Subcutaneous adipose tissue (tissue), 4 donors: ENCODE measurements around the gene BRICD5. TPM values are rescaled to one million over a fixed set of nuclear protein-coding genes. Genes with fewer than 3 reads are reported as not detected.

ENCODE experiments used
- CTCF ChIP-seq: fragments of 450-650 bp; IDR thresholded peaks from one replicate; pipeline ENCODE4 v1.5.1; 2016; ENCODE audit warnings: low read depth, mild to moderate bottlenecking, control low read depth, antibody characterized with exemption, moderate library complexity
- total RNA-seq, 4 donors: library from RNA; depleted of rRNA; stranded (reverse); fragments of >200 nt; gene quantifications; one replicate each; pipeline ENCODE4 v1.1.0, GENCODE V29; 2016

The BRICD5 gene
- total RNA-seq, 4 donors from 2014 or later: 0.66 to 6.0 (median 4.1) TPM

GRCh38 chr16:2166263-2167067 lies 44.2 kb downstream of the BRICD5 start:
- TF ChIP-seq CTCF: no peak

- TF ChIP-seq CTCF: no peak
Measured at GRCh38 chr16:2165861-2166260, 44.8 kb downstream of the BRICD5 start.

GRCh38 chr16:2163211-2163881 lies 47.3 kb downstream of the BRICD5 start:
- TF ChIP-seq CTCF: no peak

- no peak for TF ChIP-seq CTCF
Measured at GRCh38 chr16:2162676-2163118, 48.0 kb downstream of the BRICD5 start.

- TF ChIP-seq CTCF: no peak
Measured at GRCh38 chr16:2161911-2162310, 48.8 kb downstream of the BRICD5 start.

DNA sequence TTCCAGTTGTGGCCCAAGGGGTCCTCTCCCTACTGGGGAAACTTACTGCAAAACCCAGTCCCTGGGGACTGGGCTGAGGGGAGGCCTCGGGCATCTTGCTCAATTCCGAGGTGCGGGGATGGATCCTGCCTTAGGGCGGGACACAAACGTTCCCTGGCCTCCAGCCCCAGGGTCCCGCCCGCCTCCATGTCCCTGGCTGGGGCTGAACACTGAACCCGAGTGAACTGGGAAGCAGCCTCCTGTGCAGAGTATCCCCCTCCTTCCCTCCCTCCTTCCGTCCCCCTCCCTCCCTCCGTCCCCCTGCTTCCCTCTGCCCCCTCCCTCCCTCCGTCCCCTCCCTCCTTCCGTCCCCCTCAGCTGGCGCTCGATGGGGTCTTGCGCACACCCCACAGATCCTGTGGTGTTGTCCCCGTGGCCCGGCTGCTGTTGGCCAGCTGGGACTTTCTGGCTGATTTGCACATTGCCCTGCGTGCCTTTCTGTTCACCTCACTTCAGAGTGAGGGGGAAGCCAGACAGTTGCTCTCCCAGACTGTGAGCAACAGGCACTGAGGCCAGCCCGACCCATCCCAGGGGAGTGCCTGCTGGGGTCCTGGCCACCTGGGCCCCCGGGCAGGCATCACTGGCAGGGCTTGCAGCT lies 49.6 kb downstream of the BRICD5 start:
- no peak for TF ChIP-seq CTCF

Other genes starting within 250 kb of the BRICD5 start
- gene RPS2, start 246.0 kb downstream of the BRICD5 start, total RNA-seq: 1,000 to 10,000 TPM; 1,492 to 1,850 (median 1,797) TPM
- not detected for gene RNF151, start 244.0 kb downstream of the BRICD5 start, total RNA-seq
- gene TBL3, start 238.8 kb downstream of the BRICD5 start, total RNA-seq: 10 to 100 TPM; 20.9 to 30.6 (median 26.6) TPM
- gene NOXO1, start 229.4 kb downstream of the BRICD5 start, total RNA-seq: not detected
- 10 to 100 TPM in 3 of 4 donors, 1 to 10 TPM in 1; 9.1 to 17.4 (median 16.1) TPM for gene GFER, start 226.7 kb downstream of the BRICD5 start, total RNA-seq
- not detected for gene SYNGR3, start 220.9 kb downstream of the BRICD5 start, total RNA-seq
- 10 to 100 TPM; 13.9 to 45.0 (median 15.0) TPM for gene ZNF598, start 201.0 kb downstream of the BRICD5 start, total RNA-seq
- not detected for gene NPW, start 191.1 kb downstream of the BRICD5 start, total RNA-seq
- 100 to 1,000 TPM in 1 of 4 donors, 10 to 100 TPM in 3; 15.1 to 140 (median 48.9) TPM for gene NHERF2, start 184.0 kb downstream of the BRICD5 start, total RNA-seq
- gene NTHL1, start 163.0 kb downstream of the BRICD5 start, total RNA-seq: 10 to 100 TPM in 2 of 4 donors, 1 to 10 TPM in 2; 6.5 to 21.7 (median 12.0) TPM
- gene TSC2, start 162.9 kb downstream of the BRICD5 start, total RNA-seq: 100 to 1,000 TPM in 1 of 4 donors, 10 to 100 TPM in 3; 31.1 to 110 (median 50.2) TPM
- 100 to 1,000 TPM in 2 of 4 donors, 10 to 100 TPM in 2; 40.1 to 318 (median 76.1) TPM for gene PKD1, start 75.0 kb downstream of the BRICD5 start, total RNA-seq
- gene RAB26, start 62.2 kb downstream of the BRICD5 start, total RNA-seq: 1 to 10 TPM in 1 of 4 donors, not detected in 3; 3.0 TPM
- 10 to 100 TPM; 19.1 to 45.0 (median 31.1) TPM for gene TRAF7, start 55.1 kb downstream of the BRICD5 start, total RNA-seq
- not detected for gene CASKIN1, start 14.3 kb downstream of the BRICD5 start, total RNA-seq
- 10 to 100 TPM; 29.3 to 58.8 (median 38.0) TPM for gene MLST8, start 5.4 kb downstream of the BRICD5 start, total RNA-seq
- gene PGP, start 4.0 kb upstream of the BRICD5 start, total RNA-seq: 10 to 100 TPM in 3 of 4 donors, 1 to 10 TPM in 1; 7.7 to 21.1 (median 10.3) TPM
- 10 to 100 TPM in 3 of 4 donors, 1 to 10 TPM in 1; 9.6 to 33.2 (median 16.8) TPM for gene E4F1, start 12.7 kb upstream of the BRICD5 start, total RNA-seq
- gene DNASE1L2, start 25.6 kb upstream of the BRICD5 start, total RNA-seq: under 1 TPM in 2 of 4 donors, not detected in 2; 0.34 to 0.82 TPM
- 10 to 100 TPM; 32.4 to 96.5 (median 49.8) TPM for gene ECI1, start 40.7 kb upstream of the BRICD5 start, total RNA-seq
- 100 to 1,000 TPM in 1 of 4 donors, 10 to 100 TPM in 3; 66.6 to 127 (median 75.3) TPM for gene RNPS1, start 57.3 kb upstream of the BRICD5 start, total RNA-seq
- gene ABCA3, start 129.9 kb upstream of the BRICD5 start, total RNA-seq: 10 to 100 TPM in 2 of 4 donors, 1 to 10 TPM in 2; 7.0 to 24.9 (median 9.5) TPM
- 1 to 10 TPM; 1.8 to 5.1 (median 2.0) TPM for gene CCNF, start 218.6 kb upstream of the BRICD5 start, total RNA-seq
- 1 to 10 TPM in 1 of 4 donors, under 1 TPM in 2, not detected in 1; 0.44 to 1.7 (median 0.51) TPM for gene TEDC2, start 249.2 kb upstream of the BRICD5 start, total RNA-seq